ENCODE data around the gene LCE4A.
"Not testable (repeated sequence)": the region's sequence is repeated elsewhere in the genome, so short reads cannot be mapped to it uniquely, and the experiment has no call there.

The LCE4A gene

GRCh38 chr1:152707860-152708259, at the start of gene LCE4A:
TSS of gene LCE4A (plus strand) at chr1:152708160. CDS start at chr1:152709076, 916 bp downstream.
- DNase-seq (ENCODE audit: low read depth in 1 of 2, low spot score in 1 of 2), result no peak

DNA sequence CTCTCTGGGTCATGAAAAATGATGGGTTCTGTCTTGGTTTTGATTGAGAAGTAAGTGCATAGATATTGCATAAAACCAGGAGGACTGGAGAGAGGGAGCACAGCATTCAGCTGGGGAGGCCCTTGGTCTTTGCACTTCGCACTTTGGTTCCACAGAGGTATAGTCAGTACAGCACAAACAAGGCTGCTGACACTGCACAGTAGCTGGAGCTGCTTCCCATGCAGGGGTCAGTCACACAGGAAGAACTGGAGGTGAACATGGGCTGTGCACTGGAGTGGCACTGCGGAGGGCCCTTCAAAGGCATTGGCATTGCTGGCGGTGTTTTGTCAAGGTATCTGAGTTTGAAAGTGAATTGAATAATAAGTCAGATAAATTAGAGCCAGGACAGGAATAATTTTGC, 49.3 kb upstream of the LCE4A start:
- DNase-seq (ENCODE audit: low read depth in 1 of 2, low spot score in 1 of 2), result no peak

DNA sequence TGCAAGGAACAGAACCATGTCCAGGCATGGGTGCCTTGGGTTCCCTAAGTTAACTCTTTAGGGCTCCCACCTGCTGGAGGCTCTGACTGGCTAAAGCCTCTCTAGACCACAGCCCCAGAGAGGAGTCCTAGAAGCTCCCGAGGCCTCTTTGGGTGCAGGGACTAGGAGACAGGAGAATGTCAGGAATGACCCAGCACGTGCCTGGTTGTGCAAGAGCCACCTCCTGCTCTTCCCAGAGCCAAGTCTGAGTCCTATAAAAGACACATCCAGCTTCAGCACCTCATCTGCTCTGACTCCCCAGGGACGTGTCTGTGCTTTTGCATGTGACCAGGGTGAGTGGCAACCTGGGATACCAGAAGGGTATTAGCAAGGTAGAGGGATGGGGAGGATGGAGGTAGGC, 44.9 kb upstream of the LCE4A start, which contains the start of gene LCE2D:
LCE2D (plus strand) TSS at position 283 of the 400 bp plus-strand sequence. CDS start 726 bp downstream, outside the sequence.
- DNase-seq (ENCODE audit: low read depth in 1 of 2, low spot score in 1 of 2), result no peak

DNA sequence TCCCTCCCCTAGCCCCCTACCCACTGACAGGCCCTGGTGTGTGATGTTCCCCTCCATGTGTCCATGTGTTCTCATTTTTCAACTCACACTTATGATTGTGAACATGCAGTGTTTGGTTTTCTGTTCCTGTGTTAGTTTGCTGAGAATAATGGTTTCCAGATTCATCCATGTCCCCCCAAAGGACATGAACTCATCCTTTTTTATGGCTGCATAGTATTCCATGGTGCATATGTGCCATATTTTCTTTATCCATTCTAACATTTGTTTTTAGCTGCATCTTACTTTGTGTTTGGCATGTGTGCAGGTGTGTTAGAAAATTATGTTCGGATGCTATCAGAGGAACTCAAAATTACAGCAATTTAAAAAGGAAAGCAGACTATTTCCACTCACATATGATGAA, 41.8 kb upstream of the LCE4A start:
- not testable (repeated sequence) for DNase-seq (ENCODE audit: low read depth in 1 of 2, low spot score in 1 of 2)

DNA sequence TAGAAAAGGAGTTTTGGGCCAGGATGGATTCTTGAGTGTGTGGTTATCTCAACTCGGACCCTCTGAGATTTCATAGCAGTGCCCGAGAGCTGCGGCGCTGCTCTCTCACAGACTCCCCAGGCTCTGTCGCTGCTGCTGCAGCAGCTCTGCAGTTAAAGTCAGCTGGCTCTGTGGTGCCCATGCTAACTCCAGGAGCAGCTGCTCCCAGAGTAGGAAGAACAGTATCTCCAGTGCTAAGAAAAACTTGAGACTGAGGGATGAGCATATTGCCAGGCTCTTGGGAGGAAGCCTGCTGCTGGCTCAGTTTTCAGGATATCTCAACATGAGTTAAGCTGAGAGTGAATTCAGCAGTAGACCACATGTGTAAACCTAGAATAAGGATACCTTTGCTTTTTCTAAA, 40.3 kb upstream of the LCE4A start:
- DNase-seq (ENCODE audit: low read depth in 1 of 2, low spot score in 1 of 2), result no peak

DNA sequence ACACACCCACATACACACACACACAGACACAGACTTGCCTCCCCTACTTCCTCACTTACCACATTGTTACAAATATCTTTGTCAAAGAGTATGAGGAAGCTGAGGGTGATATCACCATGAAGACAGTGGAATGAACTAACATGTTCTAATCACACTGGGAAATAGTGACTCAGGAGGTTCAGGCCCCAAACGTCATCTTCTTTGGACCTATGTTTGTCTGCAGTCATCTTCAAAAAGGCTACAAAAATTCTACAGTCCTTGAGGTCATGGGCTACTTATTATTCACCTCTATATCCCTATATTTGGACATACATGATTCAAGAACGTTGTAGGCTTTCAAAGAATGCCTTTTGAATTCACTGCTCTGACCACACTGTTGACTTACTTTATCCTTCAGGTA, 34.9 kb upstream of the LCE4A start:
- DNase-seq (ENCODE audit: low read depth in 1 of 2, low spot score in 1 of 2), result no peak

- not testable (repeated sequence) for DNase-seq (ENCODE audit: low read depth in 1 of 2, low spot score in 1 of 2)
Measured at GRCh38 chr1:152674983-152675382, 33.0 kb upstream of the LCE4A start, which contains the start of gene LCE2C. TSS of gene LCE2C (plus strand) at chr1:152675279. CDS start at chr1:152676016, 737 bp downstream.

GRCh38 chr1:152679459-152679858, 28.5 kb upstream of the LCE4A start:
- DNase-seq (ENCODE audit: low read depth in 1 of 2, low spot score in 1 of 2), result no peak

- DNase-seq (ENCODE audit: low read depth in 1 of 2, low spot score in 1 of 2), result no peak
Measured at GRCh38 chr1:152681616-152682015, 26.3 kb upstream of the LCE4A start.

DNA sequence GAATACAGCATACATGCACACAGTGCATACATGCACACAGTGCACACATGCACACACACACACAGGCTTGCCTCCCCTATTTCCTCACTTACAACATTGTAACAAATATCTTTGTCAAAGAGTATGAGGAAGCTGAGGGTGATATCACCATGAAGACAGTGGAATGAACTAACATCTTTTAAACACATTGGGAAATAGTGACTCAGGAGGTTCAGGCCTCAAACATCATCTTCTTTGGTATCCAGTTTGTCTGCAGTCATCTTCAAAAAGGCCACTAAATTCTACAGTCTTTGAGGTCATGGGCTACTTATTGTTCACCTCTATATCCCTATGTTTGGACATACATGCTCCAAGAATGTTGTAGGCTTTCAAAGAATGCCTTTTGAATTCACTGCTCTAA, 24.1 kb upstream of the LCE4A start:
- DNase-seq (ENCODE audit: low read depth in 1 of 2, low spot score in 1 of 2), result no peak

DNA sequence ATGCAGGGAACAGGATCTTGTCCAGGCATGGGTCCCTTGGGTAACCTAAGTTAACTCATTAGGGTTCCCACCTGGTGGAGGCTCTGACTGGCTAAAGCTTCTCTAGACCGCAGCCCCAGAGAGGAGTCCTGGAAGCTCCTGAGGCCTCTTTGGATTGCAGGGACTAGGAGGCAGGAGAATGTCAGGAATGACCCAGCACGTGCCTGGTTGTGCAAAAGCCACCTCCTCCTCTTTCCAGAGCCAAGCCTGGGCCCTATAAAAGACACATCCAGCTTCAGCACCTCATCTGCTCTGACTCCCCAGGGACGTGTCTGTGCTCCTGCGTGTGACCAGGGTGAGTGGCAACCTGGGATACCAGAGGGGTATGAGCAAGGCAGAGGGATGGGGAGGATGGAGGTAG, 22.1 kb upstream of the LCE4A start, which contains the start of gene LCE2B:
LCE2B (plus strand) TSS at position 301 of the 400 bp plus-strand sequence. CDS start 721 bp downstream, outside the sequence.
- DNase-seq (ENCODE audit: low read depth in 1 of 2, low spot score in 1 of 2), result not testable (repeated sequence)

DNA sequence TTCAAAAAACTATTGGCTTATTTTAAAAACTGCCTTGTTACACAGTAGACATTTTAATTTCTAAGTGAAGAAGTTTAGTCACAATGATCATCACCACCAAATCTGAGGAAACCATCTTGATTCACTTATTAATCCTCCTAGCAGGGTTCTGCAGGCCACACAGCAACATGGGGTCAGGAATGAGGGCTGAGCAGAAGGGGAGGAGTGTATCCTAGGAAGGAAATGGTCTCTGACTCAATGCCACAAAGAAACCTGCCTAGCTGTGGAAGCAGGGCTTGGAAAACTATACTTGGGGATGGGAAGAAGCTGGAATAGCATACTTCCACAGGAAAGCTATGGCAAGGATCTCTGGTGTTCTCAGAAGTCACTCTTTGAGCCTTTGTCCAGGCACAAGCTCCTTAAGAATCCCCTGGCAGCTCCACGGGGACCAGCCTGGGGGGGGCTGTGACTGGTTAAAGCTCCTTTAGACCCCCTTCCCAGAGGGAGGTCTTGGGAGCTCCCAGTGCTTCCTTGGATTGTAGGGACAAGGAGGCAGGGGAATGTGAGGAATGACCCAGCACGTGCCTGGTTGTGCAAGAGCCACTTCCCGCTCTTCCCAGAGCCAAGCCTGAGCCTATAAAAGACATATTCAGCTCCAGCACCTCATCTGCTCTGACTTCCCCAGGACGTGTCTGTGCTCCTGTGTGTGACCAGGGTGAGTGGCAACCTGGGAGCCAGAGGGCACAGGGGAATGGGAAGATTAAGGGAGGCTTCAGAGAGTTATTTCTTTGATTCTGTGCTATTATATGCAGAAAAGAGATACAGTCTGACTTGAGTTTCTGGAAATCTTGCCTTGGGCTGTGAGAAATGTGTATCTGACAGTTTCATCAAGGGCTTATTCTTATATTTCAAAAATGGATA, 10.0 kb upstream of the LCE4A start, which contains the start of gene LCE2A:
LCE2A (plus strand) TSS at position 645 of the 900 bp plus-strand sequence. CDS start 557 bp downstream, outside the sequence.
- DNase-seq (ENCODE audit: low read depth in 1 of 2, low spot score in 1 of 2), result no peak

- no peak for DNase-seq (ENCODE audit: low read depth in 1 of 2, low spot score in 1 of 2)
Measured at GRCh38 chr1:152699746-152700145, 8.2 kb upstream of the LCE4A start.

- DNase-seq (ENCODE audit: low read depth in 1 of 2, low spot score in 1 of 2), result no peak
Measured at GRCh38 chr1:152718238-152718637, 10.3 kb downstream of the LCE4A start.

DNA sequence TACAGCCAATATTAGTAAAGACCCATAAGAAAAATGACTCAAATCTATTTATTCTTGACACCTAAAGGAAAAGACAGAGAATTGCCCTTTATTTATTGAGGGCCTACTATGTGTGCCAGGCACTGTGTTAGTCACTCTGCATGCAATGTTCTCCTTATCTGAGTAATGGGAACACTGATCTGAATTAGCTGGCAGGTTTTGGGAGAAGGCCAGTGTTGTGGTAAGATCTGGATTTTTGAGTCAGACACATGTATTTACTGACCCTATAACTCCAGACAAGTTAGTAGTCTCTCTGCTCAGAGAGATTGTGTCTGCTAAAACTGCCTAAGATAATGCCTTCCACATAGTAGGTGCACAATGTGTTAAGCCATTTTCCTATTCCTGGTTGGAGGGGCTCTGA, 17.3 kb downstream of the LCE4A start:
- DNase-seq (ENCODE audit: low read depth in 1 of 2, low spot score in 1 of 2), result no peak

- DNase-seq (ENCODE audit: low read depth in 1 of 2, low spot score in 1 of 2), result no peak
Measured at GRCh38 chr1:152728986-152729385, 21.0 kb downstream of the LCE4A start.

DNA sequence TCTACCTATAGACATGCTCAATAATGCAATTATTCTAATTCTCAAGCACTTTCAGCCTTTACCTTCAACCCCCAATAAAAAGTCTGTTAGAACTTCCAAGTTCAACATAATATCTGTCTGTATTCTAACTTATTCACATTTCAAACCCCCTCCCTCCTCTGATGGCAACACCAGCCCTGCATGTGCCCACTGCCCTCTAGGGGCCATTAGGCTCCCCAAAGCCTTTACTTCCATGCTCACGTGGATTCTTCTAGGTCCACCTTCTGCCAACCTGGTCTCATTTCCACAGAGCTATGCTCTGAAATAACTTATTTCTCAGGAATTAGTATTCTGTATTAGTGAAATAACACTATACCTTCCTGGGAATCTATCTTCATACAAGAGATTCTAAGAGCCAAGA, 27.7 kb downstream of the LCE4A start:
- no peak for DNase-seq (ENCODE audit: low read depth in 1 of 2, low spot score in 1 of 2)

GRCh38 chr1:152737997-152738396, 30.0 kb downstream of the LCE4A start:
- no peak for DNase-seq (ENCODE audit: low read depth in 1 of 2, low spot score in 1 of 2)

DNA sequence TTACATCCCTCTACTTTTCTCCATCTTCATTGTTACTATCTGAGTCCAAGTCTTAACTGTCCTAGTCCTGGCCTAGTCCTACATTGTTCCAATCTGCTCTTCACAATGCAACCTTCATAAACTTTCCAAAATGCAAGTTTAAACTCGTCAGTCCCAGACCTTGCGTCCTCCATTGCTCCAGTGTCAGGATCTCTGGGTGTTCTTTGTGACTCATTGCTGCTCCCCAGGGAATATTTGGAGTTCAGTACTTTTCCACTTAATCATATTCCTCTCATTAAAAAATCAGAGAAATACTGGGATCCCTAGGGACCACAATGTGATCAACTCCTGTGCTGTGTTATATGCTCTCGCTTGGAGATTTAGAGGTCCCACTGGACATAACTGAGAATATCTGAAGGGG, 31.9 kb downstream of the LCE4A start:
- no peak for DNase-seq (ENCODE audit: low read depth in 1 of 2, low spot score in 1 of 2)

DNA sequence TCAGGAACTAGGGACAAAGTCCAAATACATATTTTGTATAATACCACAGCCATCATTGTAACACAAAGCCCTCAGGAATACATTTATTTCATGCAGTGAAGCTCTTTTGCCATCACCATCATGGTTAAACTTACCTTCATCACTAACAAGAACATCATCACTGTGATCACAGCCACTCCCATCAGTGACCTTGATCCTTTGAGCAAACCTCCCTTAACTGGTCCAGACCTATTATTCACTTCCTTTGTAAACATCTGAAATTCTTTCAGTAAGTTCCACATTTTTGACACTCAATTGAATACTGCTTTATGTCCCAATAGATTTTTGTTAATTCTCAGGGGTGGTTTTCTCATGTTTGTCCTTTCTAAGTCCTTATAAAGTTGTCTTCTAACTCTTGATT, 33.7 kb downstream of the LCE4A start:
- DNase-seq (ENCODE audit: low read depth in 1 of 2, low spot score in 1 of 2), result no peak

DNA sequence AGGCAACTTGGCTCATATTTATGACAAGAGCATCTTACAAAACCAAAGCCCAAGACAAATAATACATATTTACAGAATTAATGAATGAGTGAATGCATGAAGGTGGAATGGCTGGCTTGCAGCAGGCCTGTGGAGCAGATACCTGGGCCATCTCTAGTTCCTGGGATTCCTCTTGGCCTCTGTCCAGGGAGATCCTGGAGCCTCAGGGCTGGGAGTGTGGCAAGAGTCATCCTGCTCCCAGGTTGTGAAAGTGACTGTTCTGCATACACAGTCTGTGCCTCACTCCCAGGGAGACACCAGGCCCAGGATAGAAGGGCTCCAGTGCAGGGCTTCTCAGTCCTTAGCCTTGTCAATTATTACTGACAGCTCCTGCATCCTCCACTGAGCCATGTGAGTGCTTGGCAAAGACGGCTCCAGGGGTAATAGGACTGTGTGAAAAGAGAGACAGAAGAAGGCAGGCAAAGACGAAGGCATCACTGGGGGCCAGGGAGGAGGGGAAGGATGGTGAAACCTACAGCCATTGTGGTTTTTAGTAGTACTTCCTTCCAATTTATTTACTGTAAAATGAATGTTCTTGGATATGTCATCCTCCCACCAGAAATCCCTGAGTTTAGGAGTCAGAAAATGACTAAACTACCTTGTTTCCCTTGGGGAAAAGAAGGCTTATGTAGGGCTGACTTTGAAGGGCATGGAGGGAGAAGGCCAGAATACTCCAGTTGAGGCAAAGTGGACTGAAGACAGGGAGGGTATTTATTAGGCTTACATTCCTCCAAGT, 35.6 kb downstream of the LCE4A start:
- DNase-seq (ENCODE audit: low read depth in 1 of 2, low spot score in 1 of 2), result no peak

DNA sequence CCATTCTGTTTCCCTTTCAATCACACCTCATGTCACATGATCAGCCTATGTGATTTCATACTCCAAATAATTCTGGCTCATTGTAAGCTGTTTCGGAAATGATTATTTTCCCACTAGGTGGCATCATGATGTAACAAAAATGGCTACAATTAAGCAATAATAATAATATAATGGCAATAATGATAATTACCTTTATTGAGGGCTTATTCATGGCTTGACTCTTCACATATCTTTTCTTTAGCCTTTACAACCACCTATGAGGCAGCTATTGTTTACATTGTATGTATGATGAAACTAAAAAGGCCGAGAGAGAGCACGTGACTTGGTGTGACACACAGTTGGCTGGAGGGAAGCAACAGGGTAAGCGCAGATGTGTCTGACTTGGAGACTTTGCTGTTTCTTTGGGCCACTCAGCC, 37.3 kb downstream of the LCE4A start:
- no peak for DNase-seq (ENCODE audit: low read depth in 1 of 2, low spot score in 1 of 2)

Measured in activated CD4-positive, alpha-beta T cell treated with anti-CD3 and anti-CD28 coated beads, Interleukin-2, amount 50 U/mL, for 24 hours (primary cell).